WI38 (cell line): ENCODE measurements around the gene CBL.
"Not testable (repeated sequence)": the region's sequence is repeated elsewhere in the genome, so short reads cannot be mapped to it uniquely, and the experiment has no call there.

ENCODE experiments used
- H3K4me3 ChIP-seq: 2 replicates; pipeline ENCODE4 v1.5.1; 2011; ENCODE audit warnings: low read depth, mild to moderate bottlenecking, control low read depth, low read length
- TF ChIP-seq, protein P1 (sequence below): IDR thresholded peaks from 2 replicates; pipeline ENCODE4 v1.5.1; 2012; ENCODE audit warnings: low read depth, mild to moderate bottlenecking, control low read depth, low read length

The CBL gene

DNA sequence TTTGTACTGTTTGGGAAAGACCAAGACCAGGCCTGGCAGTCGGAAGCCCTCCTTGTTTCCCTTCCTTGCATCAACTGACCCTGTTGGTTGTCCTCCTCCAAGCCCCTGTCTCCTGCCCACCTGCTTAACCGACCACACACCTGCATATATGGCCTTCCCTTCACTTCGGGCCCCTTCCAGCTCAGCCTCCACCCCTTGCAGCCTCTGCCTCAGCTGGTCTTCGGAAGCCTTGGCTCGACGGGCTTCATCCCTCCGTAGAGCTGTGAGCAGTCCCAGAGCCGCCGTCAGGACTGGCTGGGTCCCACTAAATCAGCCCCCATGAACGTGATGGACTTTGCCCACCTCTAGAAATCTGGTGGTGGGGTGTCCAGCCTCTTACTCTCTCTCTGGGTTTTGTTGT lies 12.5 kb upstream of the CBL start:
- H3K4me3 ChIP-seq, result no peak overlapping the region
- TF ChIP-seq, protein P1, sequence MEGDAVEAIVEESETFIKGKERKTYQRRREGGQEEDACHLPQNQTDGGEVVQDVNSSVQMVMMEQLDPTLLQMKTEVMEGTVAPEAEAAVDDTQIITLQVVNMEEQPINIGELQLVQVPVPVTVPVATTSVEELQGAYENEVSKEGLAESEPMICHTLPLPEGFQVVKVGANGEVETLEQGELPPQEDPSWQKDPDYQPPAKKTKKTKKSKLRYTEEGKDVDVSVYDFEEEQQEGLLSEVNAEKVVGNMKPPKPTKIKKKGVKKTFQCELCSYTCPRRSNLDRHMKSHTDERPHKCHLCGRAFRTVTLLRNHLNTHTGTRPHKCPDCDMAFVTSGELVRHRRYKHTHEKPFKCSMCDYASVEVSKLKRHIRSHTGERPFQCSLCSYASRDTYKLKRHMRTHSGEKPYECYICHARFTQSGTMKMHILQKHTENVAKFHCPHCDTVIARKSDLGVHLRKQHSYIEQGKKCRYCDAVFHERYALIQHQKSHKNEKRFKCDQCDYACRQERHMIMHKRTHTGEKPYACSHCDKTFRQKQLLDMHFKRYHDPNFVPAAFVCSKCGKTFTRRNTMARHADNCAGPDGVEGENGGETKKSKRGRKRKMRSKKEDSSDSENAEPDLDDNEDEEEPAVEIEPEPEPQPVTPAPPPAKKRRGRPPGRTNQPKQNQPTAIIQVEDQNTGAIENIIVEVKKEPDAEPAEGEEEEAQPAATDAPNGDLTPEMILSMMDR, result no peak

DNA sequence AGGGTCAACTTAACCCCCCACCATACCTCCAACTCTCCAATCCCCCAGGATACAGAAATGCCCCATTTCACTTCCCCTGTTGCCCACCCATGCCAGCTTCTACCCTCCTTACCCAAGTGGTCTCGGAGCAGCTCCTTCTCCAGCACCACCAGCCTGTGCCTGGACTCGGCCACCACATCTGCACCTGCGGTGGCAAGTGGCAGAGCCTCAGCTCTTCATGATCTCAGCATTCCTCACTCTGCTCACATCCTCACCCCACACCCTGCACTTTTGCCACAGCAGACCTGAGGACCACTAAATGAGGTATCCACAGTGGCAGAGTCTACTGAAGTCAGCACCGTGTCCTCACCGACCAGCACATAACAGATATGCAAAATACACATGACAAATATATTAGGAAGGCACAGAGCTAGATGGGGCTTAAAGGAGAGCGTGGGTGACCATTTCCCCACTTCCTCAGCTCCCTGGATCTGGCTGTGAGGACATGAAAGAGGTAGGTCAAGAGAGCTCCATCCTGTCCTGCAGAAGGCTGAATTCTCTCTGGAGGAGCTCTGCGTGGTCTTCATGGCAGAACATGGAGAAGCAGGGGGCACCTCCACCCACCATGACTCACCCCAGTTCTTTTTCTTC lies 11.2 kb upstream of the CBL start:
- H3K4me3 ChIP-seq, result no peak overlapping the region
- TF ChIP-seq, protein P1, result no peak

DNA sequence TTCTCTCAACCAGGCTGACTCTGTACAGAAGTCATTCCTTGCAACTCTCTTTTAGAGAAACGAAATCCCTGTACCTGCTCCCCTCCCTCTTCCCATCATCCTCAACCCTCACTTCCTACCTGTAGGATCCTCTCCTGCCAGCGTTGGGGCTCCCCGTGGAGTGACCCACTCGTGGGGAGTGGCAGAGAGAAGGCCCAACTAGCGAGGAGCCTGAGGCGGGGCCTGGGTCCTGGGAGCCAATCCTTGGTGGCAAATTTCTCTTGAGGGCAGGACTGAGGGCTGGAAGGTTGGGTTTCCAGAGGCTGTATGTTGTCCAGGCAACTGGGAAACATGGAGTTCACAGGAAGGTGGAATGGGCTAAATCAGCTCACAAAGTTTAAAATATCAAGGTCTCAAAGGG lies 10.5 kb upstream of the CBL start:
- TF ChIP-seq, protein P1, result no peak
- no peak overlapping the region for H3K4me3 ChIP-seq

DNA sequence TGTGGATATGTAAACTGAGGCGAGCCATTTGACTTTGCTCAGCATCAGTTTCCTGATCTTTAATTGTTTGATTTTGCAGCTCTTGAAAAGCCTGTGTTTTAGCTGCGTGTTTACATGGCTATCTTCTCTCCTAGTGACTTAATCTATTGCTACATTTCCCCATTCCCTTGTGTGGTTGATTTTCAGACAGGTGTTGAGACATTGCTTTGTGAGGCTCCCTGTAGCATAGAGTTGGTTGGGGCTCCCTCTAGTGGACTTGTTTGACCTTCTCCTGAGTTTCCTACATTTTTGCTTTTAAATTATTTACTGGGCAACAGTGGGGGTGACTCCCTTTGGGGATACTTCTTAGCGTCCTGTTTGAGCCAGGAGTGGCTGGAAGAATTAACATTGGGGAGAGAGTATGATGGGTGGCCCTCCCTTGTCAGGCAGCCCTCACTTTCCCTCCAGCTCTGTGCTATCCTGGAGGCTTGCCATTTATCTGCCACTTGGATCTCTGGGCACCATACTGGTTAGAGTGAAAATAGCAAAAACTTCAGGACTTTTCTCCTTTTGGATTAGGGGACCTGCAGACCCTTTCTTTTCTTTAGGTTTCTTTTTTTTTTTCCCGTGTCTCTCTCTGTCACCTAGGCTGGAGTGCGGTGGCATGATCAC lies 9.2 kb upstream of the CBL start:
- no peak overlapping the region for H3K4me3 ChIP-seq
- TF ChIP-seq, protein P1, result peak; percentile 59

DNA sequence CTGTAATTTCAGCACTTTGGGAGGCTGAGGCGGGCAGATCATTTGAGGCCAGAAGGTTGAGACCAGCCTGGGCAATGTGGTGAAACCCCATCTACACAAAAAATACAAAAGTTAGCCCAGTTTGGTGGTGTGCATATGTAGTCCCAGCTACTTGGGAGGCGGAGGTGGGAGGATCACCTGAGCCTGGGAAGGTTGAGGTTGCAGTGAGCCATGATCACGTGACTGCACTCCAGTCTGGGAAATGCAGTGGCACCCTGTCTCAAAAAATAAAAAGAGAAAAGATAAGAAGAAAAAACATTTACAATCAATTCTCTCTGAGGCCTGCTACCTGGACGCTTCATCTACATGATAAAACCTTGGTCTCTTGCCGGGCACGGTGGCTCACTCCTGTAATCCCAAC lies 7.2 kb upstream of the CBL start:
- TF ChIP-seq, protein P1, result no peak

DNA sequence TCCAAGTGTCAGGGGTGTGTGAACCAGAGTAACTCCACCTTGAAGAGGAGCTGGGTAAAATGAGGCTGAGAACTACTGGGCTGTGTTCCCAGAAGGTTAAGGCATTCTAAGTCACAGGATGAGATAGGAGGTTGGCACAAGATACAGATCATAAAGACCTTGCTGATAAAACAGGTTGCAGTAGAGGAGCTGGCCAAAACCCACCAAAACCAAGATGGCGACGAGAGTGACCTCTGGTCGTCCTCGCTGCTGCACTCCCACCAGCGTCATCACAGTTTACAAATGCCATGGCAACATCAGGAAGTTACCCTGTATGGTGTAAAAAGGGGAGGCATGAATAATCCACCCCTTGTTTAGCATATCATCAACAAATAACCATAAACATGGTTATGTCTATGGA lies 4.9 kb upstream of the CBL start:
- H3K4me3 ChIP-seq, result not testable (repeated sequence)

More for the DNA sequence above, 7.2 kb upstream of the CBL start:
- H3K4me3 ChIP-seq, result no peak overlapping the region

DNA sequence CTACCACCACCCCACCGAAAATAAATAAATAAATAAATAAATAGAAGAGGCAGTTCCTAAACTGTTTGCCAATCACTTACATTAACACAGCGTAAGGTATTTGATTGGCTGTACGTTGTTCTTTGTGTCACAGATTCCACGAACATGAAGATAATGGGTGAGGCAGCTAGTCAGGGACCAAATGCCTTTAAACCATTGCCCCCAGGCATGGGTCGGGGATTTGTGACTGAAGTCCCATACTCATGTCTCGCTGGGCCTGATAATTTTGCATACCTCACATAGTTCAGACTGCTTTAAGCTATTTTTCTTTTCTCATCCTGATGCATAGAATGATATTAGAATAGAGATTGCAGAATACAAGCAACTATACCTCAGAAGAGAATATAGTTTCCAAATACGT lies 3.6 kb upstream of the CBL start:
- TF ChIP-seq, protein P1, result no peak
- H3K4me3 ChIP-seq, result no peak overlapping the region

DNA sequence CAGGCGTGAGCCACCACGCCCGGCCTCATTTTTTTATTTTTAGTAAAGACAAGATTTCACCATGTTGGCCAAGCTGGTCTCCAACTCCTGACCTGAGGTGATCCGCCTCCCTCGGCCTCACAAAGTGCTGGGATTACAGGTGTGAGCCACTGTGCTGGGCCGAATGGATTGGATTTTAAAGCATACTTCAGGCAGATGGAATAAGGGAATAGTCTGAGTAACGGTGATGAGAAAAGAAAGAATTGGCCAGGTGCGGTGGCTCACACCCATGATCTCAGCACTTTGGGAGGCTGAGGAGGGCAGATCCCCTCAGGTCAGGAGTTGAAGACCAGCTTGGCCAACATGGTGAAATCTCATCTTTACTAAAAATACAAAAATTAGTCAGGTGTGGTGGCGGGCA lies 2.1 kb upstream of the CBL start:
- no peak overlapping the region for H3K4me3 ChIP-seq
- TF ChIP-seq, protein P1, result no peak
